Measurements from ENCODE around the gene ABCA2. TPM values are rescaled to one million over a fixed set of nuclear protein-coding genes. Genes with fewer than 3 reads are reported as not detected.
A peak's percentile ranks its signal among the peaks of the same experiment; 100 is the strongest.

Gene ABCA2
- total RNA-seq (10 to 100 TPM in 1 of 2 donors, 1 to 10 TPM in 1; 2.9 to 15.2 TPM), polyA plus RNA-seq (10 to 100 TPM in 1 of 2 donors, 1 to 10 TPM in 1; 9.5 to 15.1 TPM)

- H3K27ac ChIP-seq (ENCODE audit: low read depth in 1 of 2, low read length in 2 of 2), result peak within 1 kb of the TSS; percentile 43 to 71
- H3K27me3 ChIP-seq (ENCODE audit: control insufficient read depth in 4 of 4, insufficient read depth in 4 of 4, low read length in 3 of 4), result no peaks in the 10 kb centered on the region
- no peak for TF ChIP-seq SP1 (IDR thresholded peaks at IDR 0.05)
- no peak for TF ChIP-seq CTCF (IDR thresholded peaks at IDR 0.05; ENCODE audit: low read depth, low read length, missing input control)
- no peak for TF ChIP-seq GABPA (IDR thresholded peaks at IDR 0.05 in 1 of 2, conservative IDR thresholded peaks at IDR 0.05 in 1 of 2)
- no peak for TF ChIP-seq FOXA1 (IDR thresholded peaks at IDR 0.05)
- no peak for TF ChIP-seq MAX (IDR thresholded peaks at IDR 0.05)
- no peak for TF ChIP-seq RAD21 (IDR thresholded peaks at IDR 0.05)
- TF ChIP-seq YY1 (IDR thresholded peaks at IDR 0.05), result no peak
- no peak for TF ChIP-seq HNF4G (IDR thresholded peaks at IDR 0.05)
- TF ChIP-seq ZBTB33 (IDR thresholded peaks at IDR 0.05), result no peak
- WGBS, result 2% methylated on average over 95 of the region's 95 CpGs
- H3K36me3 ChIP-seq (ENCODE audit: control insufficient read depth in 4 of 4, insufficient read depth in 3 of 4, low read depth in 1 of 4, low read length in 3 of 4), result no peaks in the 10 kb centered on the region
- H3K4me3 ChIP-seq (ENCODE audit: low read depth in 1 of 3, low read length in 3 of 3), result peak within 1 kb of the TSS; percentile 46 to 72 (median 58)
- peak within 1 kb of the TSS; percentile 23 to 55 for H3K9ac ChIP-seq (ENCODE audit: low read depth in 1 of 2, low read length in 2 of 2)
- no peaks in the 10 kb centered on the region for H3K9me3 ChIP-seq (ENCODE audit: control insufficient read depth in 4 of 4, low read length in 3 of 4)
- DNase-seq (ENCODE audit: low spot score), result no peak
- H3K4me1 ChIP-seq (ENCODE audit: control insufficient read depth in 4 of 4, insufficient read depth in 4 of 4, low read length in 3 of 4), result peaks cover 39 to 66% (median 50%) of the 10 kb centered on the region in 4 donors
These were observed at the start of gene ABCA2 for GRCh38 chr9:137027369-137028262. TSS of gene ABCA2 (minus strand) at chr9:137028237. CDS start at chr9:137028140, 97 bp downstream.

- no peak for DNase-seq (ENCODE audit: low spot score)
- H3K4me1 ChIP-seq (ENCODE audit: control insufficient read depth in 4 of 4, insufficient read depth in 4 of 4, low read length in 3 of 4), result peaks cover 0 to 15% (median 12%) of the 10 kb centered on the region in 4 donors
- H3K9ac ChIP-seq (ENCODE audit: low read depth in 1 of 2, low read length in 2 of 2), result no peak within 1 kb of the TSS
- TF ChIP-seq FOXA2 (IDR thresholded peaks at IDR 0.05) (no peak), HNF4G (IDR thresholded peaks at IDR 0.05) (no peak), ATF3 (IDR thresholded peaks at IDR 0.05) (no peak), HNF4A (conservative IDR thresholded peaks at IDR 0.05) (no peak), JUND (IDR thresholded peaks at IDR 0.05) (no peak), SP1 (IDR thresholded peaks at IDR 0.05) (no peak), YY1 (IDR thresholded peaks at IDR 0.05) (no peak), ZBTB33 (IDR thresholded peaks at IDR 0.05) (no peak), RXRA (IDR thresholded peaks at IDR 0.05) (no peak), GABPA (IDR thresholded peaks at IDR 0.05 in 1 of 2, conservative IDR thresholded peaks at IDR 0.05 in 1 of 2) (no peak)
- H3K9me3 ChIP-seq (ENCODE audit: control insufficient read depth in 4 of 4, low read length in 3 of 4), result no peaks in the 10 kb centered on the region
- peaks cover 0 to 2% (median 0%) of the 10 kb centered on the region in 4 donors for H3K36me3 ChIP-seq (ENCODE audit: control insufficient read depth in 4 of 4, insufficient read depth in 3 of 4, low read depth in 1 of 4, low read length in 3 of 4)
- no peak within 1 kb of the TSS for H3K27ac ChIP-seq (ENCODE audit: low read depth in 1 of 2, low read length in 2 of 2)
- H3K27me3 ChIP-seq (ENCODE audit: control insufficient read depth in 4 of 4, insufficient read depth in 4 of 4, low read length in 3 of 4), result peaks cover 0 to 6% (median 3%) of the 10 kb centered on the region in 4 donors
- peak within 1 kb of the TSS in 1 of 3 donors; percentile 58 for H3K4me3 ChIP-seq (ENCODE audit: low read depth in 1 of 3, low read length in 3 of 3)
- 4% methylated on average over 87 of the region's 87 CpGs for WGBS
These were observed 49.1 kb upstream of the ABCA2 start, which contains the start of gene UAP1L1 for GRCh38 chr9:137077010-137077747. TSS of gene UAP1L1 (plus strand) at chr9:137077517. CDS start at chr9:137077533, 16 bp downstream.

Data from liver (tissue), 9 donors.